ENCODE data around the gene EXOC4.

EXOC4 gene

DNA sequence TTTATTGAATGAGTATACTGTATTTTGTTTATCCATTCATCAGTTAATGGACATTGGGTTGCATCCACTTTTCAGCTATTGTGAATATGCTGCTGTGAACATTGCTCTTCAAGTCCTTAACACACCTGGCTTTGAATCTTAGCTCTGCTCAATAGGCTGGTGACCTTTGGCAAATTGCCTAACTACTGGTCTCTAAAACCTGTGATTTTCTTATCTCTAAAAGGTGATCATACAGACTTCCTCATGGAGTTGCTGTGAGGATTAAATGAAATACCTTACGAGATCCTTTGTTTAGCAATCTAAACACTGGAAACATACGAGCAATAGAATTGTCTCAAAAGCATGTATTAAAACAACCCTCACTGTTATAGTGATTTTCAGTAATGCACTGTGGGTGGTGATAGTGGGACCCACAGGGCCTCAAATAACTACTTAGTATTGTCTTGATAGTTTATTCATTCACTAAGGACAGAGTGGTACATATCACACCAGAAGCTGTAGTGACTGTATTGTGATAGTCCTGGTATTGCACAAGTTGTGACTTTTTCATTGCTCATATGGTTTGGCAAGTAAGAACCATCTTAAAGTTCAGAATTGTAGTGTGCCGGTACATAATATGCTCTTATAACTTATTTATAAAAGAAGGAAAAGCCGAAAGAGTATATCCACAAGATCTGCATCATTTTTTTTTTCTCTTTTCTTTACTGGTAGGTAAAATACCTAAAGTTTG lies 257.6 kb downstream of the EXOC4 start:
- H3K9ac ChIP-seq (ENCODE audit: low read depth in 1 of 2, low read length in 2 of 2): no peak overlapping the region
- no peaks in the 10 kb centered on the region for H3K4me1 ChIP-seq (ENCODE audit: control insufficient read depth in 2 of 2, insufficient read depth in 2 of 2, low read length in 2 of 2)
- no peak overlapping the region for H3K27ac ChIP-seq (ENCODE audit: low read depth in 2 of 2, low read length in 2 of 2)
- H3K27me3 ChIP-seq (ENCODE audit: control insufficient read depth in 2 of 2, insufficient read depth in 2 of 2, low read length in 2 of 2): no peaks in the 10 kb centered on the region
- H3K9me3 ChIP-seq (ENCODE audit: control insufficient read depth in 2 of 2, low read length in 2 of 2): no peaks in the 10 kb centered on the region
- no peaks in the 10 kb centered on the region for H3K36me3 ChIP-seq (ENCODE audit: control insufficient read depth in 2 of 2, insufficient read depth in 2 of 2, low read length in 2 of 2)
- H3K4me3 ChIP-seq (ENCODE audit: low read length in 2 of 2): no peak overlapping the region

- Histone ChIP-seq H3K9ac (ENCODE audit: low read depth in 1 of 2, low read length in 2 of 2) (no peak overlapping the region), H3K4me3 (ENCODE audit: low read length in 2 of 2) (no peak overlapping the region), H3K27ac (ENCODE audit: low read depth in 2 of 2, low read length in 2 of 2) (no peak overlapping the region)
These were observed 258.4 kb downstream of the EXOC4 start for GRCh38 chr7:133511252-133511651.

GRCh38 chr7:133511708-133512107 lies 258.8 kb downstream of the EXOC4 start:
- H3K27ac ChIP-seq (ENCODE audit: low read depth in 2 of 2, low read length in 2 of 2): no peak overlapping the region
- no peak overlapping the region for H3K9ac ChIP-seq (ENCODE audit: low read depth in 1 of 2, low read length in 2 of 2)
- no peaks in the 10 kb centered on the region for H3K27me3 ChIP-seq (ENCODE audit: control insufficient read depth in 2 of 2, insufficient read depth in 2 of 2, low read length in 2 of 2)
- no peak overlapping the region for H3K4me3 ChIP-seq (ENCODE audit: low read length in 2 of 2)
- H3K4me1 ChIP-seq (ENCODE audit: control insufficient read depth in 2 of 2, insufficient read depth in 2 of 2, low read length in 2 of 2): no peaks in the 10 kb centered on the region
- H3K36me3 ChIP-seq (ENCODE audit: control insufficient read depth in 2 of 2, insufficient read depth in 2 of 2, low read length in 2 of 2): no peaks in the 10 kb centered on the region
- H3K9me3 ChIP-seq (ENCODE audit: control insufficient read depth in 2 of 2, low read length in 2 of 2): no peaks in the 10 kb centered on the region

More at GRCh38 chr7:133511252-133511651, 258.4 kb downstream of the EXOC4 start:
- Histone ChIP-seq H3K9me3 (ENCODE audit: control insufficient read depth in 2 of 2, low read length in 2 of 2) (no peaks in the 10 kb centered on the region), H3K36me3 (ENCODE audit: control insufficient read depth in 2 of 2, insufficient read depth in 2 of 2, low read length in 2 of 2) (no peaks in the 10 kb centered on the region), H3K27me3 (ENCODE audit: control insufficient read depth in 2 of 2, insufficient read depth in 2 of 2, low read length in 2 of 2) (no peaks in the 10 kb centered on the region), H3K4me1 (ENCODE audit: control insufficient read depth in 2 of 2, insufficient read depth in 2 of 2, low read length in 2 of 2) (no peaks in the 10 kb centered on the region)

- no peak overlapping the region for H3K4me3 ChIP-seq (ENCODE audit: low read length in 2 of 2)
- no peaks in the 10 kb centered on the region for H3K4me1 ChIP-seq (ENCODE audit: control insufficient read depth in 2 of 2, insufficient read depth in 2 of 2, low read length in 2 of 2)
- no peak overlapping the region for H3K27ac ChIP-seq (ENCODE audit: low read depth in 2 of 2, low read length in 2 of 2)
- no peak overlapping the region for H3K9ac ChIP-seq (ENCODE audit: low read depth in 1 of 2, low read length in 2 of 2)
- H3K27me3 ChIP-seq (ENCODE audit: control insufficient read depth in 2 of 2, insufficient read depth in 2 of 2, low read length in 2 of 2): no peaks in the 10 kb centered on the region
- no peaks in the 10 kb centered on the region for H3K36me3 ChIP-seq (ENCODE audit: control insufficient read depth in 2 of 2, insufficient read depth in 2 of 2, low read length in 2 of 2)
- H3K9me3 ChIP-seq (ENCODE audit: control insufficient read depth in 2 of 2, low read length in 2 of 2): no peaks in the 10 kb centered on the region
These were observed 259.7 kb downstream of the EXOC4 start for GRCh38 chr7:133512560-133512959.

DNA sequence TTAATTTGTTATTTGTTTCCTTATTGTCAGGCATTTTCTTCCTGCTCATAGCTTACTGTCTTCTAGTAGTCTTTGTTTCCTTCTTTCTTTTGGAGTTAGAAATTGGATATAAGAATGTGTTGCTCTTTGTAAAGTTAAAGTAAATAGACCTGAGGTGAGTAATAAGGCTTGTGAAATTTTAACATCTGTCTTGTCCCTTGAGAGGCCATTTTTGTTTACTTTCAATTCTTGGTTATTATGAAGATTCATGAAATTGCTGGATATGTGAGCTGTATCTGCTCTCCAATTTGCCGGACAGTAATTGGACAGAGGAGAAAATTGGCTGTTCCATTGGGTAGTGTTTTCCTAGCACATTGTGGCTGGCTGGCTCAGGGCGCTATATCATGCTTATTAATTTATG lies 260.7 kb downstream of the EXOC4 start:
- H3K4me1 ChIP-seq (ENCODE audit: control insufficient read depth in 2 of 2, insufficient read depth in 2 of 2, low read length in 2 of 2): no peaks in the 10 kb centered on the region

GRCh38 chr7:133514551-133514950 lies 261.7 kb downstream of the EXOC4 start:
- Histone ChIP-seq H3K27ac (ENCODE audit: low read depth in 2 of 2, low read length in 2 of 2) (no peak overlapping the region), H3K4me1 (ENCODE audit: control insufficient read depth in 2 of 2, insufficient read depth in 2 of 2, low read length in 2 of 2) (no peaks in the 10 kb centered on the region), H3K36me3 (ENCODE audit: control insufficient read depth in 2 of 2, insufficient read depth in 2 of 2, low read length in 2 of 2) (no peaks in the 10 kb centered on the region), H3K9me3 (ENCODE audit: control insufficient read depth in 2 of 2, low read length in 2 of 2) (no peaks in the 10 kb centered on the region), H3K4me3 (ENCODE audit: low read length in 2 of 2) (no peak overlapping the region), H3K27me3 (ENCODE audit: control insufficient read depth in 2 of 2, insufficient read depth in 2 of 2, low read length in 2 of 2) (no peaks in the 10 kb centered on the region), H3K9ac (ENCODE audit: low read depth in 1 of 2, low read length in 2 of 2) (no peak overlapping the region)

More for the DNA sequence above, 260.7 kb downstream of the EXOC4 start:
- Histone ChIP-seq H3K9ac (ENCODE audit: low read depth in 1 of 2, low read length in 2 of 2) (no peak overlapping the region), H3K9me3 (ENCODE audit: control insufficient read depth in 2 of 2, low read length in 2 of 2) (no peaks in the 10 kb centered on the region), H3K4me3 (ENCODE audit: low read length in 2 of 2) (no peak overlapping the region), H3K27ac (ENCODE audit: low read depth in 2 of 2, low read length in 2 of 2) (no peak overlapping the region), H3K27me3 (ENCODE audit: control insufficient read depth in 2 of 2, insufficient read depth in 2 of 2, low read length in 2 of 2) (no peaks in the 10 kb centered on the region), H3K36me3 (ENCODE audit: control insufficient read depth in 2 of 2, insufficient read depth in 2 of 2, low read length in 2 of 2) (no peaks in the 10 kb centered on the region)

- Histone ChIP-seq H3K9me3 (ENCODE audit: control insufficient read depth in 2 of 2, low read length in 2 of 2) (no peaks in the 10 kb centered on the region), H3K9ac (ENCODE audit: low read depth in 1 of 2, low read length in 2 of 2) (no peak overlapping the region), H3K4me3 (ENCODE audit: low read length in 2 of 2) (no peak overlapping the region), H3K36me3 (ENCODE audit: control insufficient read depth in 2 of 2, insufficient read depth in 2 of 2, low read length in 2 of 2) (no peaks in the 10 kb centered on the region), H3K4me1 (ENCODE audit: control insufficient read depth in 2 of 2, insufficient read depth in 2 of 2, low read length in 2 of 2) (no peaks in the 10 kb centered on the region), H3K27ac (ENCODE audit: low read depth in 2 of 2, low read length in 2 of 2) (no peak overlapping the region), H3K27me3 (ENCODE audit: control insufficient read depth in 2 of 2, insufficient read depth in 2 of 2, low read length in 2 of 2) (no peaks in the 10 kb centered on the region)
These were observed 264.9 kb downstream of the EXOC4 start for GRCh38 chr7:133517766-133518165.

- H3K4me1 ChIP-seq (ENCODE audit: control insufficient read depth in 2 of 2, insufficient read depth in 2 of 2, low read length in 2 of 2): no peaks in the 10 kb centered on the region
- no peaks in the 10 kb centered on the region for H3K27me3 ChIP-seq (ENCODE audit: control insufficient read depth in 2 of 2, insufficient read depth in 2 of 2, low read length in 2 of 2)
- no peaks in the 10 kb centered on the region for H3K9me3 ChIP-seq (ENCODE audit: control insufficient read depth in 2 of 2, low read length in 2 of 2)
- no peak overlapping the region for H3K9ac ChIP-seq (ENCODE audit: low read depth in 1 of 2, low read length in 2 of 2)
- H3K27ac ChIP-seq (ENCODE audit: low read depth in 2 of 2, low read length in 2 of 2): no peak overlapping the region
- H3K36me3 ChIP-seq (ENCODE audit: control insufficient read depth in 2 of 2, insufficient read depth in 2 of 2, low read length in 2 of 2): no peaks in the 10 kb centered on the region
- H3K4me3 ChIP-seq (ENCODE audit: low read length in 2 of 2): no peak overlapping the region
These were observed 265.8 kb downstream of the EXOC4 start for GRCh38 chr7:133518718-133519117.

GRCh38 chr7:133520248-133520647 lies 267.4 kb downstream of the EXOC4 start:
- H3K4me3 ChIP-seq (ENCODE audit: low read length in 2 of 2): no peak overlapping the region

DNA sequence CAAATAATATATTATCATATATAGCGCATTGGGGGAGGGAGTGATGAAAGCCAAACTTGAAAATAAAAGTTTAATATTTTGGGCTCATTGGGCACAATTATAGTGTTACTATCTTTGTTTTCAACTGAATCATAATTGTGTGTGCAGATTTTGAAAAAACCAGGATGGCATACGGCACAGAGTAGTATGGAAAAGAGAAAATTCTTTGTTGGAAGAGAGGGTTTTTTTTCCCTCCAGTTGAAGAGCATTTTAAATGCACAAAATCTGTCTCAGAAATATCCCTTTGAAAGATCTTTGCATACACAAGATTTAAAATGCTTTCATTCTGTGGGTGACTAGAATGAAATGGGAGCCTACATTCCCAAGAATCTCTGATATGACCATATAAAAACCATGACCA lies 269.6 kb downstream of the EXOC4 start:
- Histone ChIP-seq H3K27me3 (ENCODE audit: control insufficient read depth in 2 of 2, insufficient read depth in 2 of 2, low read length in 2 of 2) (no peaks in the 10 kb centered on the region), H3K36me3 (ENCODE audit: control insufficient read depth in 2 of 2, insufficient read depth in 2 of 2, low read length in 2 of 2) (no peaks in the 10 kb centered on the region), H3K9me3 (ENCODE audit: control insufficient read depth in 2 of 2, low read length in 2 of 2) (no peaks in the 10 kb centered on the region), H3K4me1 (ENCODE audit: control insufficient read depth in 2 of 2, insufficient read depth in 2 of 2, low read length in 2 of 2) (no peaks in the 10 kb centered on the region), H3K9ac (ENCODE audit: low read depth in 1 of 2, low read length in 2 of 2) (no peak overlapping the region), H3K4me3 (ENCODE audit: low read length in 2 of 2) (no peak overlapping the region), H3K27ac (ENCODE audit: low read depth in 2 of 2, low read length in 2 of 2) (no peak overlapping the region)

More at GRCh38 chr7:133520248-133520647, 267.4 kb downstream of the EXOC4 start:
- no peaks in the 10 kb centered on the region for H3K27me3 ChIP-seq (ENCODE audit: control insufficient read depth in 2 of 2, insufficient read depth in 2 of 2, low read length in 2 of 2)
- H3K9ac ChIP-seq (ENCODE audit: low read depth in 1 of 2, low read length in 2 of 2): no peak overlapping the region
- no peaks in the 10 kb centered on the region for H3K36me3 ChIP-seq (ENCODE audit: control insufficient read depth in 2 of 2, insufficient read depth in 2 of 2, low read length in 2 of 2)
- H3K27ac ChIP-seq (ENCODE audit: low read depth in 2 of 2, low read length in 2 of 2): no peak overlapping the region
- H3K4me1 ChIP-seq (ENCODE audit: control insufficient read depth in 2 of 2, insufficient read depth in 2 of 2, low read length in 2 of 2): no peaks in the 10 kb centered on the region
- no peaks in the 10 kb centered on the region for H3K9me3 ChIP-seq (ENCODE audit: control insufficient read depth in 2 of 2, low read length in 2 of 2)
